ENCODE measurements around the gene TMEM178B.

DNA sequence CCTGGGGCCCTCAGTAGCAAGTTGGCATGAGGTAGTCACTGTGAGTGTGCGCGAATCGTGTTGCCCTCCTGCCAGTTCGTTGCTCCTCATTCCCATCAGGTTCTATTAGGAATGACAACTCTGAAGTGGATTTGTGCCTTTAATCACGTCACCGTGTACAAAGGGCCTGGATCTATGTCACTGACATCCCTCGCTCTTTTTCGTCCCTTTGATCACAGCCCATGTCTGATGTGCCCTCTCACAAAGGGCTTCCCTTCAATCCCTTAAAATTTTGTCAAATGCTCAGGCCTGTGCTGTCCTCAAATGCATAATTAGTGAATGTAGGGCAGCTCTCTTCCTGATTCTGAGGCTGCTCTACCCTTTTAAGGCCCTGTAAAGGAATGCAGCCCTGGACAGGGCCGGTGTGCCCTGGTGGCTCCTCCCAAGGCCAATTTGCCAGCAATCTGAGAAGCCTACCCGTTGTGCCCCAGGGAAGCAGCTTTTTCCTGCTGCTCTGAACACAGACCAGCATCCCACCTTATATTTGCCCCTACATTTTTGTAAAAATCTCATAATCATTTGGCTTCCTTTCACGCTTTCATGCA is 93.6 kb downstream of the TMEM178B start:
- TF ChIP-seq, protein P1, sequence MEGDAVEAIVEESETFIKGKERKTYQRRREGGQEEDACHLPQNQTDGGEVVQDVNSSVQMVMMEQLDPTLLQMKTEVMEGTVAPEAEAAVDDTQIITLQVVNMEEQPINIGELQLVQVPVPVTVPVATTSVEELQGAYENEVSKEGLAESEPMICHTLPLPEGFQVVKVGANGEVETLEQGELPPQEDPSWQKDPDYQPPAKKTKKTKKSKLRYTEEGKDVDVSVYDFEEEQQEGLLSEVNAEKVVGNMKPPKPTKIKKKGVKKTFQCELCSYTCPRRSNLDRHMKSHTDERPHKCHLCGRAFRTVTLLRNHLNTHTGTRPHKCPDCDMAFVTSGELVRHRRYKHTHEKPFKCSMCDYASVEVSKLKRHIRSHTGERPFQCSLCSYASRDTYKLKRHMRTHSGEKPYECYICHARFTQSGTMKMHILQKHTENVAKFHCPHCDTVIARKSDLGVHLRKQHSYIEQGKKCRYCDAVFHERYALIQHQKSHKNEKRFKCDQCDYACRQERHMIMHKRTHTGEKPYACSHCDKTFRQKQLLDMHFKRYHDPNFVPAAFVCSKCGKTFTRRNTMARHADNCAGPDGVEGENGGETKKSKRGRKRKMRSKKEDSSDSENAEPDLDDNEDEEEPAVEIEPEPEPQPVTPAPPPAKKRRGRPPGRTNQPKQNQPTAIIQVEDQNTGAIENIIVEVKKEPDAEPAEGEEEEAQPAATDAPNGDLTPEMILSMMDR (tag by site-specific recombination; IDR thresholded peaks at IDR 0.05) = no peak
- TF ChIP-seq ZBTB1 (tag by site-specific recombination; IDR thresholded peaks at IDR 0.05) (no peak), ZNF658 (tag by site-specific recombination; IDR thresholded peaks at IDR 0.05) (no peak), SP2 (tag by site-specific recombination; IDR thresholded peaks at IDR 0.05) (no peak), ZFP3 (tag by site-specific recombination; IDR thresholded peaks at IDR 0.05; ENCODE audit: low read depth) (no peak), ZNF416 (tag by site-specific recombination; IDR thresholded peaks at IDR 0.05) (no peak)
- TF ChIP-seq, protein P2, sequence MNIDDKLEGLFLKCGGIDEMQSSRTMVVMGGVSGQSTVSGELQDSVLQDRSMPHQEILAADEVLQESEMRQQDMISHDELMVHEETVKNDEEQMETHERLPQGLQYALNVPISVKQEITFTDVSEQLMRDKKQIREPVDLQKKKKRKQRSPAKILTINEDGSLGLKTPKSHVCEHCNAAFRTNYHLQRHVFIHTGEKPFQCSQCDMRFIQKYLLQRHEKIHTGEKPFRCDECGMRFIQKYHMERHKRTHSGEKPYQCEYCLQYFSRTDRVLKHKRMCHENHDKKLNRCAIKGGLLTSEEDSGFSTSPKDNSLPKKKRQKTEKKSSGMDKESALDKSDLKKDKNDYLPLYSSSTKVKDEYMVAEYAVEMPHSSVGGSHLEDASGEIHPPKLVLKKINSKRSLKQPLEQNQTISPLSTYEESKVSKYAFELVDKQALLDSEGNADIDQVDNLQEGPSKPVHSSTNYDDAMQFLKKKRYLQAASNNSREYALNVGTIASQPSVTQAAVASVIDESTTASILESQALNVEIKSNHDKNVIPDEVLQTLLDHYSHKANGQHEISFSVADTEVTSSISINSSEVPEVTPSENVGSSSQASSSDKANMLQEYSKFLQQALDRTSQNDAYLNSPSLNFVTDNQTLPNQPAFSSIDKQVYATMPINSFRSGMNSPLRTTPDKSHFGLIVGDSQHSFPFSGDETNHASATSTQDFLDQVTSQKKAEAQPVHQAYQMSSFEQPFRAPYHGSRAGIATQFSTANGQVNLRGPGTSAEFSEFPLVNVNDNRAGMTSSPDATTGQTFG (tag by site-specific recombination; IDR thresholded peaks at IDR 0.05; ENCODE audit: borderline replicate concordance) = no peak
